NB4 (cell line): Measurements from ENCODE around the gene CES3.

Experiments used
- MYC ChIP-seq: IDR thresholded peaks from 2 replicates; pipeline ENCODE4 v1.6.1; 2011; ENCODE audit warnings: low read depth, low read length
- POLR2A ChIP-seq: IDR thresholded peaks from 2 replicates; pipeline ENCODE4 v1.6.1; 2011; ENCODE audit warnings: mild to moderate bottlenecking; ENCODE audit not compliant: insufficient read length; ENCODE audit errors: extremely low read depth
- TF ChIP-seq, protein P1 (sequence below): IDR thresholded peaks from one replicate; pipeline ENCODE4 v1.5.1; 2012; ENCODE audit warnings: low read depth, low read length
- TF ChIP-seq, protein P2 (sequence below): IDR thresholded peaks from 2 replicates; pipeline ENCODE4 v1.6.1; 2011; ENCODE audit warnings: low read depth, low read length

DNA sequence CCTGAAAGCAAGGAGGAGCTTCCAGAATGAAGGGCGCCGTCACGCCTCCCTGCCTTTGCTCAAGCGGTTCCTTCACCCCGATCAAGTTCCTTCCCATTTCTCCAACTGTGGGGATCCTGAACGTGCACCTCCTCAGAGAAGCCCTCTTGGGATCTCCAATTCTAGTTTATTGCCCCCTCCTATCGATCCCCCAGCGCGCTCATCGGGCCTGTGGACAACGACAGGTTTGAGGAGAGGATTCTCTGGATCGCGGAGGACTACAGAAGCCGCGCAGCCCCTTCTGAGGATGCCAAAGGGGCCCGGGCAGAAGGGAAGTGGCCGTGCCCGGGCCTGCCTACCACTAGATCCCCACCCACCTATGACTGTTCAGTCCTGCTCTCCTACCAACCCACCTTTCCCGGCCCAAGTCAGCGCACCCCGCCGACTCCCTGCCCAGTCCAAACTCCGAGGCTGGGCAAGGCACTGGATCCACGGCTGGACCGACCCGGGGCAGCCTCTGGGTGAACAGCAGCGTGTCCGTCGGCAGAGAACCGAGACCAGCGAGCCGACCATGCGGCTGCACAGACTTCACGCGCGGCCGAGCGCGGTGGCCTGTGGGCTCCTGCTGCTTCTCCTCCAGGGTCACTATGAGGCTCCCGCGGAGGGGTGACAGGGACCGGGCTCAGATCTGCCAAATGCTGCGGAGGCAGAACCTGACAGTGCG, 12.8 kb upstream of the CES3 start:
- TF ChIP-seq, protein P1, sequence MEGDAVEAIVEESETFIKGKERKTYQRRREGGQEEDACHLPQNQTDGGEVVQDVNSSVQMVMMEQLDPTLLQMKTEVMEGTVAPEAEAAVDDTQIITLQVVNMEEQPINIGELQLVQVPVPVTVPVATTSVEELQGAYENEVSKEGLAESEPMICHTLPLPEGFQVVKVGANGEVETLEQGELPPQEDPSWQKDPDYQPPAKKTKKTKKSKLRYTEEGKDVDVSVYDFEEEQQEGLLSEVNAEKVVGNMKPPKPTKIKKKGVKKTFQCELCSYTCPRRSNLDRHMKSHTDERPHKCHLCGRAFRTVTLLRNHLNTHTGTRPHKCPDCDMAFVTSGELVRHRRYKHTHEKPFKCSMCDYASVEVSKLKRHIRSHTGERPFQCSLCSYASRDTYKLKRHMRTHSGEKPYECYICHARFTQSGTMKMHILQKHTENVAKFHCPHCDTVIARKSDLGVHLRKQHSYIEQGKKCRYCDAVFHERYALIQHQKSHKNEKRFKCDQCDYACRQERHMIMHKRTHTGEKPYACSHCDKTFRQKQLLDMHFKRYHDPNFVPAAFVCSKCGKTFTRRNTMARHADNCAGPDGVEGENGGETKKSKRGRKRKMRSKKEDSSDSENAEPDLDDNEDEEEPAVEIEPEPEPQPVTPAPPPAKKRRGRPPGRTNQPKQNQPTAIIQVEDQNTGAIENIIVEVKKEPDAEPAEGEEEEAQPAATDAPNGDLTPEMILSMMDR: no peak
- TF ChIP-seq POLR2A (no peak), MYC (no peak)
- TF ChIP-seq, protein P2, sequence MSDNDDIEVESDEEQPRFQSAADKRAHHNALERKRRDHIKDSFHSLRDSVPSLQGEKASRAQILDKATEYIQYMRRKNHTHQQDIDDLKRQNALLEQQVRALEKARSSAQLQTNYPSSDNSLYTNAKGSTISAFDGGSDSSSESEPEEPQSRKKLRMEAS: no peak
